NT2/D1 (cell line): ENCODE measurements around the gene AVP.

Experiments used
- SUZ12 ChIP-seq: IDR thresholded peaks from 2 replicates; pipeline ENCODE4 v1.6.1; 2011; ENCODE audit not compliant: insufficient read length, insufficient read depth; ENCODE audit errors: extremely low read depth
- YY1 ChIP-seq: IDR thresholded peaks from 2 replicates; pipeline ENCODE4 v1.6.1; 2011; ENCODE audit not compliant: insufficient read length, insufficient read depth
- ZNF274 ChIP-seq: IDR thresholded peaks from 2 replicates; pipeline ENCODE4 v1.6.1; 2011; ENCODE audit warnings: mild to moderate bottlenecking, low read depth, low read length

DNA sequence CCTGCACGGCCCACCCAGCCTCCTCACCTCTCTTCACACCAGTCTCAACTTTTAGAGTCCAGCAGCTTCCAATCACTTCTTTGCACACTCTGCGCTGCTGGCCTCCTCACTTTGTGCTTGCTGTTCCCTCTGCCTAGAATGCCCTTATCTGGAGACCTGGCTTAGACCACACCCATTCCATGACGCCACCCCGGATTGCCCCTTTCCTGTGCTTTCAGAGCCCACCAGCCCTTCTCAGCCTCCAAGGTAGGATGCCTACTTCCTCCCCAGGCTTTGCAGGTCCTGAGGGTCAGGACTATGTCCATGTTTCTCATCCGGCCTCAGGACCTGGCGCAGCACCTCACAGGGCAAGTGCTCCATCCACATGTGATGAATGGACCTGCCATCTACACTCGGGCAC, 27.0 kb upstream of the AVP start:
- TF ChIP-seq YY1 (no peak), SUZ12 (no peak), ZNF274 (no peak)
